ENCODE measurements around the gene STYXL1. TPM values are rescaled to one million over a fixed set of nuclear protein-coding genes. Genes with fewer than 3 reads are reported as not detected.

STYXL1 gene
- total RNA-seq, 1 experiment from 2014 or later: 21.3 TPM

- H3K36me3 Mint-ChIP-seq: peaks cover 33% of the 10 kb centered on the region
- no peaks in the 10 kb centered on the region for H3K9me3 Mint-ChIP-seq
- ChIA-PET CTCF (no interaction called here), POLR2A (interaction anchor here (0.6 kb wide), 1 partner anchor 36 kb away, joined by 3 read pairs; no protein-coding TSS in a partner anchor)
- peaks cover 22% of the 10 kb centered on the region for H3K4me1 Mint-ChIP-seq
- H3K27me3 Mint-ChIP-seq (ENCODE audit: low read depth): no peaks in the 10 kb centered on the region
- 0 out of 2 replicates have a peak overlapping the region, but pooled peaks have one; percentile 21 for H3K27ac Mint-ChIP-seq
- no peak overlapping the region for H3K4me3 Mint-ChIP-seq
- no peak for TF ChIP-seq SMAD4 (CRISPR knock-in tag; IDR thresholded peaks at IDR 0.05)
- TF ChIP-seq CBFB (CRISPR knock-in tag; IDR thresholded peaks at IDR 0.05; ENCODE audit: low read depth): no peak
- TF ChIP-seq ZNF317 (CRISPR knock-in tag; IDR thresholded peaks at IDR 0.05; ENCODE audit: borderline replicate concordance, low read depth): no peak
- no peak for TF ChIP-seq SOX15 (CRISPR knock-in tag; IDR thresholded peaks at IDR 0.05)
- no peak for TF ChIP-seq ZNF138 (CRISPR knock-in tag; conservative IDR thresholded peaks at IDR 0.05)
- TF ChIP-seq SP1 (CRISPR knock-in tag; conservative IDR thresholded peaks at IDR 0.05): no peak
- no peak for TF ChIP-seq NFATC4 (CRISPR knock-in tag; IDR thresholded peaks at IDR 0.05)
- TF ChIP-seq RORB (CRISPR knock-in tag; IDR thresholded peaks at IDR 0.05): no peak
- TF ChIP-seq TEAD4 (CRISPR knock-in tag; IDR thresholded peaks at IDR 0.05): no peak
- TF ChIP-seq TEAD1 (CRISPR knock-in tag; IDR thresholded peaks at IDR 0.05): no peak
- no peak for TF ChIP-seq NR3C1 (CRISPR knock-in tag; conservative IDR thresholded peaks at IDR 0.05; ENCODE audit: low read depth)
- TF ChIP-seq FOXJ3 (CRISPR knock-in tag; IDR thresholded peaks at IDR 0.05; ENCODE audit: borderline replicate concordance): no peak
- no peak for TF ChIP-seq MLX (CRISPR knock-in tag; IDR thresholded peaks at IDR 0.05)
- TF ChIP-seq FOXK1 (CRISPR knock-in tag; IDR thresholded peaks at IDR 0.05): no peak
- TF ChIP-seq TCF7 (CRISPR knock-in tag; IDR thresholded peaks at IDR 0.05; ENCODE audit: low read depth): no peak
- TF ChIP-seq MYBL2 (CRISPR knock-in tag; IDR thresholded peaks at IDR 0.05): no peak
- no peak for DNase-seq (ENCODE audit: low spot score)
- ATAC-seq: no peak
Measured at GRCh38 chr7:75955331-75955955, 92.4 kb downstream of the STYXL1 start.

DNA sequence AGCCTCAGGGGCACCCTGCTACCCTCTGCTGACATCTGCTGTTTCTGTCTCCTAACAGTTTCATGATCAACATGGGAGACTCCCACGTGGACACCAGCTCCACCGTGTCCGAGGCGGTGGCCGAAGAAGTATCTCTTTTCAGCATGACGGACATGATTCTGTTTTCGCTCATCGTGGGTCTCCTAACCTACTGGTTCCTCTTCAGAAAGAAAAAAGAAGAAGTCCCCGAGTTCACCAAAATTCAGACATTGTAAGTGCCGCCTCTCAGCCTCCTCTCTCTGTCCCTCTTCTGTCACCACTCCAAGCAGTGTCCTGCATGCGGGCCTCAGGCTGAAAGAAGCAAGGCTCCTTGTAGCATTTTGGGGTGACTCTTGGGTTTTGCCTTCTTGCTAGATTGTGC is 93.9 kb downstream of the STYXL1 start:
- no peak for DNase-seq (ENCODE audit: low spot score)
- H3K36me3 Mint-ChIP-seq: peaks cover 32% of the 10 kb centered on the region
- peaks cover 16% of the 10 kb centered on the region for H3K4me1 Mint-ChIP-seq
- TF ChIP-seq ZNF671 (CRISPR knock-in tag; IDR thresholded peaks at IDR 0.05) (no peak), GTF2I (CRISPR knock-in tag; conservative IDR thresholded peaks at IDR 0.05) (no peak), FOXP1 (CRISPR knock-in tag; IDR thresholded peaks at IDR 0.05; ENCODE audit: borderline replicate concordance) (no peak), ELF4 (CRISPR knock-in tag; IDR thresholded peaks at IDR 0.05; ENCODE audit: low read depth) (no peak), SP1 (CRISPR knock-in tag; conservative IDR thresholded peaks at IDR 0.05) (no peak), RELA (CRISPR knock-in tag; IDR thresholded peaks at IDR 0.05; ENCODE audit: borderline replicate concordance) (no peak), ATF2 (CRISPR knock-in tag; IDR thresholded peaks at IDR 0.05; ENCODE audit: borderline replicate concordance, low read depth) (no peak), GABPB1 (CRISPR knock-in tag; IDR thresholded peaks at IDR 0.05) (no peak), SOX15 (CRISPR knock-in tag; IDR thresholded peaks at IDR 0.05) (no peak)
- TF ChIP-seq, protein P1, sequence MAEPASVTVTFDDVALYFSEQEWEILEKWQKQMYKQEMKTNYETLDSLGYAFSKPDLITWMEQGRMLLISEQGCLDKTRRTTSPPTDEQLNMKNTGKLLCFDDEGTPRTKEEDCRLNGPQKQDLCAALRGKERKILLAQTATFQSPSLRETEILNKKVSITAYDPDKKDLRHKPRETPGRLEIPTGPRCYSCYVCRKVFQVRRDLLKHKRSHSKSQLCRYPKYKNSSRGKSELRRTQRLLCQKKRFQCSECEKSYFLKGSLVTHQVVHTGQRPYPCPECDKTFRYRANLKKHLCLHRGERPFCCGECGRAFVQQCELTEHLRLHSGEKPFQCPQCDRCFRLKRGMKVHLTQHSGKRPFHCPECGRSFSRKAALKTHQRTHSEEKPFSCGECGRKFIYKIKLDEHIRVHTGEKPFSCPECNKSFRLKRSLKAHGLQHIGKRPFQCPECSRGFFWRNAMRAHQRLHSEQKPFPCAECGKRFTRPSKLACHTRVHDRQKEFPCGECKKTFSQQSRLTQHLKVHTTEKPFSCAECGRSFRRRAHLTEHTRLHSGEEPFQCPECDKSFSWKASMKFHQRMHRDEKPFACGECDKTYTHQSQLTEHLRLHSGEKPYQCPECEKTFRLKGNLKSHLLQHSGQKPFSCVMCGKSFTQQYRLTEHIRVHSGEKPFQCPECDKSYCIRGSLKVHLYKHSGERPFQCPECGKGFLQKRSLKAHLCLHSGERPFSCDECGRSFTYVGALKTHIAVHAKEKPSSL (CRISPR knock-in tag; conservative IDR thresholded peaks at IDR 0.05): no peak
- H3K4me3 Mint-ChIP-seq: no peak overlapping the region
- ChIA-PET CTCF (no interaction called here), POLR2A (no interaction called here)
- H3K27ac Mint-ChIP-seq: no peak overlapping the region; the same call in 1 of the 2 replicates
- no peaks in the 10 kb centered on the region for H3K9me3 Mint-ChIP-seq
- no peaks in the 10 kb centered on the region for H3K27me3 Mint-ChIP-seq (ENCODE audit: low read depth)
- ATAC-seq: no peak

Measured in WTC11 (cell line).